Hematopoietic multipotent progenitor cell treated with erythropoietin and hydrocortisone succinate and interleukin-3 and kit ligand, for 15 days (in vitro differentiated cells): ENCODE results near the gene ARL14EP.

Source experiments
- DNase-seq: peaks from one replicate; pipeline ENCODE4 v3.0.0-alpha.2; 2015; ENCODE audit warnings: low spot score

Gene ARL14EP

GRCh38 chr11:30381879-30382278, 59.0 kb downstream of the ARL14EP start:
- no peak for DNase-seq
